Measurements from ENCODE around the gene DNAJC5. TPM values are rescaled to one million over a fixed set of nuclear protein-coding genes. Genes with fewer than 3 reads are reported as not detected.
A peak's percentile ranks its signal among the peaks of the same experiment; 100 is the strongest.

The DNAJC5 gene
- total and polyA plus RNA-seq, 8 donors, result 20.1 to 31.5 (median 27.8) TPM

DNA sequence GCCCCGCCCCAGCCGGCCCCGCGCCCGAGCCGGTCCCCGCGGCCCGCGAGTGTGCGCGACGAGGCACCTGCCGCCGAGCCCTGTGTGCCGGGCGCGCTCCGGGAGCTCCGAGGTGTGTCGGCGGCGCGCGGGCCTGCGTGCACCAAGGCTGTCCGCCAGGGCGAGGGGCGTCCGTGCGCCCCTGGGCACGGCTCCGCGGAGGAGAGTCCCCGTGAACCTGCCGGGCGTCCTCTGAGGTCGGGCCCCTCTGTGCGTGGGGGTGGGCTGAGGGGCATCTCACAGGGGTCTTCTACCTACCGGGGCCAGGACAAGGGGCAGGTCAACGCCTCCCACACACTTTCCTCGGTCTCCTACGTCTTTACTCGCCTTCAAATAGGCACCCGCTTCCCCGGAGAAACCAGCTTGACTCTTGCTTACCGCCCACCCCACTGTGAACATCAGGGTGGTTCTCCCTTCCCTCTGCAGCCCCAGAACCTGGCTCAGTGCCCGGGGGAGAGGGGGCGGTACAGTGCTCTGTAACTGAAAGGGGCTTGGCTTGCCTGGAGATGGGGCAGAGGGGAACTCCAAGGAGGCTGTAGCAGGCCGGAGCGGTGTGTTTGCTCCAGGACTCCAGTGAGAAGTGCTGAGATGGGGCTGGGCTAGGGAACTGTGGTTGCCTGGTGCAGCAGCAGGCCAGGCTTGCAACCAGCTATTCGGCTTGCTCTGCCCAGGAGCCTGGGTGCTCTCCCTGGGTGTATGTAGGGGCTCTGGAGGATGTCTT is 84.8 kb downstream of the DNAJC5 start, which contains the start of gene SAMD10:
TSS of gene SAMD10 (minus strand) at position 86 of the 760 bp plus-strand sequence. CDS start 175 bp downstream, outside the sequence.
- FAIRE-seq (no peak), ATAC-seq (peak; percentile 16 to 37 (median 32)), DNase-seq (peak in 4 of 6 donors; percentile 54 to 88 (median 77))
- Histone ChIP-seq H3K36me3 (peaks cover 0 to 7% (median 3%) of the 10 kb centered on the region in 3 donors), H3K4me3 (peak within 1 kb of the TSS; percentile 44 to 96 (median 66)), H3K9me3 (no peaks in the 10 kb centered on the region), H3K27me3 (no peaks in the 10 kb centered on the region), H3K4me1 (peaks cover 11 to 20% (median 11%) of the 10 kb centered on the region in 3 donors), H3K27ac (peak within 1 kb of the TSS; percentile 76 to 83 (median 80))
- 3 to 4% methylated on average over 47 to 52 of the region's 52 CpGs for WGBS, 2 donors
- TF ChIP-seq, protein P1, sequence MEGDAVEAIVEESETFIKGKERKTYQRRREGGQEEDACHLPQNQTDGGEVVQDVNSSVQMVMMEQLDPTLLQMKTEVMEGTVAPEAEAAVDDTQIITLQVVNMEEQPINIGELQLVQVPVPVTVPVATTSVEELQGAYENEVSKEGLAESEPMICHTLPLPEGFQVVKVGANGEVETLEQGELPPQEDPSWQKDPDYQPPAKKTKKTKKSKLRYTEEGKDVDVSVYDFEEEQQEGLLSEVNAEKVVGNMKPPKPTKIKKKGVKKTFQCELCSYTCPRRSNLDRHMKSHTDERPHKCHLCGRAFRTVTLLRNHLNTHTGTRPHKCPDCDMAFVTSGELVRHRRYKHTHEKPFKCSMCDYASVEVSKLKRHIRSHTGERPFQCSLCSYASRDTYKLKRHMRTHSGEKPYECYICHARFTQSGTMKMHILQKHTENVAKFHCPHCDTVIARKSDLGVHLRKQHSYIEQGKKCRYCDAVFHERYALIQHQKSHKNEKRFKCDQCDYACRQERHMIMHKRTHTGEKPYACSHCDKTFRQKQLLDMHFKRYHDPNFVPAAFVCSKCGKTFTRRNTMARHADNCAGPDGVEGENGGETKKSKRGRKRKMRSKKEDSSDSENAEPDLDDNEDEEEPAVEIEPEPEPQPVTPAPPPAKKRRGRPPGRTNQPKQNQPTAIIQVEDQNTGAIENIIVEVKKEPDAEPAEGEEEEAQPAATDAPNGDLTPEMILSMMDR (IDR thresholded peaks at IDR 0.05), result peak in 1 of 4 donors; percentile 23
- intact Hi-C loops (cut with DNase I), result loop anchor here in 1 of 3 donors (5.0 kb wide), 1 partner anchor 442 kb away; the partner anchor contains the start of gene PTK6

DNA sequence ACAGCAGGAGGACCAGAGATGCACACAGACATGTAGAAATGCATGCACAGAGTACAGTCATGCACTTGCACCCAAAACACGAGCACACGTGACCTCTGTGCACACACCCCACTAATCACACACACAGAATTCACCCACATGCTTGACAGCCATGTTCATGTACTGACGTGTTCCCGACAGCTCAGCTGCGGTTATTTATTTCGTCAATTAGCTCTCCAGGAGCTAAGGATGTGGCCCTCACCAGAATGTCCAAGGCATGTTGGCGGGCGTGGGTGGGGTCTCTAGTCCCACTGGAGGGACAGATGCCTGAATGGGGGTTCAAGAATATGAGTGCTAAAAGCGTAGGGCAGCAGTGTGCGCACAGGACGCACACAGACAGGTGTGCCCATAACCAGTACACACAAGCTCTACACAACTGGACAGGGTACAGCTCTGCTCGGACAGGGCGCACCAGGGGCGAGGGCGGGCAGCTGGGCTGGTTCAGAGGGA is 85.4 kb downstream of the DNAJC5 start:
- FAIRE-seq (no peak), DNase-seq (no peak), ATAC-seq (peak; percentile 16 to 31 (median 20))
- no peaks in the 10 kb centered on the region for H3K9me3 ChIP-seq
- no peaks in the 10 kb centered on the region for H3K27me3 ChIP-seq
- peak overlapping the region in 2 of 4 donors; percentile 85 to 96 for H3K4me3 ChIP-seq
- H3K4me1 ChIP-seq, result peaks cover 11 to 20% (median 11%) of the 10 kb centered on the region in 3 donors
- TF ChIP-seq, protein P1 (IDR thresholded peaks at IDR 0.05), result no peak
- peaks cover 0 to 14% (median 9%) of the 10 kb centered on the region in 3 donors for H3K36me3 ChIP-seq
- intact Hi-C loops (cut with DNase I), result no loop called here
- 71 to 77% methylated on average over 15 of the region's 15 CpGs for WGBS, 2 donors
- peak overlapping the region; percentile 76 to 83 (median 80) for H3K27ac ChIP-seq

GRCh38 chr20:63980806-63981728 is 86.1 kb downstream of the DNAJC5 start, which contains the start of gene PRPF6:
Gene PRPF6, plus strand, starts transcription at chr20:63981132. Its CDS starts 114 bp downstream, at chr20:63981246.
- TF ChIP-seq, protein P1 (IDR thresholded peaks at IDR 0.05), result peak; percentile 51 to 79 (median 72)
- no peak for FAIRE-seq
- ATAC-seq, result peak; percentile 89 to 95 (median 91)
- H3K4me3 ChIP-seq, result peak within 1 kb of the TSS; percentile 85 to 96 (median 90)
- DNase-seq, result peak; percentile 94 to 99 (median 96)
- H3K9me3 ChIP-seq, result no peaks in the 10 kb centered on the region
- intact Hi-C loops (cut with DNase I), result no loop called here
- peak within 1 kb of the TSS; percentile 76 to 83 (median 80) for H3K27ac ChIP-seq
- no peaks in the 10 kb centered on the region for H3K27me3 ChIP-seq
- WGBS, 2 donors, result 0 to 1% methylated on average over 74 to 75 of the region's 75 CpGs
- H3K4me1 ChIP-seq, result peaks cover 11 to 20% (median 11%) of the 10 kb centered on the region in 3 donors
- peaks cover 0 to 21% (median 16%) of the 10 kb centered on the region in 3 donors for H3K36me3 ChIP-seq

DNA sequence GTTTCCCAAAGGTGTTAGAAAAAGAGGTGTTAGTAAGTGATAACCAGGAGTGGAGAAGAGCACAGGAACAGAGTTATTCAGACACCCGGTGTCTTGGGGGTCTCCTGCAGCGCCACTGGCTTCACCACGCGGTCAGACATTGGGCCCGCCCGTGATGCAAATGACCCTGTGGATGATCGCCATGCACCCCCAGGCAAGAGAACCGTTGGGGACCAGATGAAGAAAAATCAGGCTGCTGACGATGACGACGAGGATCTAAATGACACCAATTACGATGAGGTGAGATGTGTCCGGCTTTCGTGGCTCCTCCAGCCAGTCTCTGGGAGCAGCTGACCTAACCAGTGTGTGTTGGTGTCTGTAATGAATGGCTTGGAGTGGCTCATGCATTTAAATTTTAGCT is 88.0 kb downstream of the DNAJC5 start:
- FAIRE-seq (no peak), DNase-seq (no peak), ATAC-seq (no peak)
- Histone ChIP-seq H3K36me3 (peaks cover 5 to 32% (median 19%) of the 10 kb centered on the region in 3 donors), H3K27ac (no peak overlapping the region), H3K4me1 (peaks cover 11 to 20% (median 11%) of the 10 kb centered on the region in 3 donors), H3K4me3 (no peak overlapping the region), H3K27me3 (no peaks in the 10 kb centered on the region), H3K9me3 (no peaks in the 10 kb centered on the region)
- TF ChIP-seq, protein P1 (IDR thresholded peaks at IDR 0.05), result no peak
- 87 to 88% methylated on average over 14 of the region's 14 CpGs for WGBS, 2 donors
- intact Hi-C loops (cut with DNase I), result no loop called here

Small RNAs within 50 kb of the gene (microRNA-seq; reads per million reads assigned to microRNA genes)
- gene MIR1914 (0 reads per million in 2 donors), gene MIR647 (0 reads per million in 2 donors), gene MIR941-1 (0 reads per million in 2 donors), gene MIR941-2 (0 reads per million in 2 donors), gene MIR941-3 (0 reads per million in 2 donors), gene MIR941-4 (0 reads per million in 2 donors), gene MIR941-5 (0 reads per million in 2 donors)

Other genes starting within 250 kb of the DNAJC5 start
- 10 to 100 TPM in 2 of 6 donors, 1 to 10 TPM in 4; 4.4 to 13.1 (median 7.9) TPM for gene STMN3, start 241.7 kb upstream of the DNAJC5 start, total RNA-seq
- gene STMN3, start 241.7 kb upstream of the DNAJC5 start, polyA plus RNA-seq, result 10 to 100 TPM; 17.4 to 37.8 TPM
- gene RTEL1, start 236.8 kb upstream of the DNAJC5 start, total RNA-seq, result 10 to 100 TPM; 10.5 to 19.2 (median 13.9) TPM
- gene RTEL1, start 236.8 kb upstream of the DNAJC5 start, polyA plus RNA-seq, result 10 to 100 TPM; 28.4 to 36.6 TPM
- 1 to 10 TPM in 4 of 6 donors, under 1 TPM in 2; 0.31 to 2.7 (median 1.7) TPM for gene TNFRSF6B, start 198.5 kb upstream of the DNAJC5 start, total RNA-seq
- 10 to 100 TPM; 14.0 to 31.0 TPM for gene TNFRSF6B, start 198.5 kb upstream of the DNAJC5 start, polyA plus RNA-seq
- 10 to 100 TPM; 13.9 to 27.0 (median 18.9) TPM for gene ARFRP1, start 187.2 kb upstream of the DNAJC5 start, total RNA-seq
- 10 to 100 TPM; 45.1 to 47.7 TPM for gene ARFRP1, start 187.2 kb upstream of the DNAJC5 start, polyA plus RNA-seq
- gene ZGPAT, start 187.1 kb upstream of the DNAJC5 start, total RNA-seq, result 10 to 100 TPM in 4 of 6 donors, 1 to 10 TPM in 2; 9.3 to 15.8 (median 11.1) TPM
- 10 to 100 TPM; 42.6 to 61.6 TPM for gene ZGPAT, start 187.1 kb upstream of the DNAJC5 start, polyA plus RNA-seq
- gene LIME1, start 158.5 kb upstream of the DNAJC5 start, total RNA-seq, result 1 to 10 TPM; 2.6 to 6.0 (median 3.1) TPM
- 10 to 100 TPM; 44.6 to 46.6 TPM for gene LIME1, start 158.5 kb upstream of the DNAJC5 start, polyA plus RNA-seq
- 10 to 100 TPM; 25.8 to 44.2 (median 30.6) TPM for gene SLC2A4RG, start 155.3 kb upstream of the DNAJC5 start, total RNA-seq
- gene SLC2A4RG, start 155.3 kb upstream of the DNAJC5 start, polyA plus RNA-seq, result 10 to 100 TPM; 63.2 to 67.1 TPM
- 1 to 10 TPM; 2.2 to 7.4 (median 3.0) TPM for gene ZBTB46, start 63.9 kb upstream of the DNAJC5 start, total RNA-seq
- gene ZBTB46, start 63.9 kb upstream of the DNAJC5 start, polyA plus RNA-seq, result 1 to 10 TPM; 2.8 to 3.6 TPM
- not detected for gene ABHD16B, start 33.6 kb upstream of the DNAJC5 start, total RNA-seq
- under 1 TPM; 0.12 to 0.53 TPM for gene ABHD16B, start 33.6 kb upstream of the DNAJC5 start, polyA plus RNA-seq
- gene TPD52L2, start 29.9 kb upstream of the DNAJC5 start, total RNA-seq, result 10 to 100 TPM; 16.3 to 35.0 (median 22.3) TPM
- 10 to 100 TPM; 33.8 to 47.3 TPM for gene TPD52L2, start 29.9 kb upstream of the DNAJC5 start, polyA plus RNA-seq
- 10 to 100 TPM; 13.9 to 23.1 (median 17.2) TPM for gene UCKL1, start 61.3 kb downstream of the DNAJC5 start, total RNA-seq
- 10 to 100 TPM; 67.8 to 84.7 TPM for gene UCKL1, start 61.3 kb downstream of the DNAJC5 start, polyA plus RNA-seq
- gene ZNF512B, start 74.8 kb downstream of the DNAJC5 start, total RNA-seq, result 10 to 100 TPM in 3 of 6 donors, 1 to 10 TPM in 3; 8.5 to 12.8 (median 9.8) TPM
- 10 to 100 TPM; 12.8 to 22.0 TPM for gene ZNF512B, start 74.8 kb downstream of the DNAJC5 start, polyA plus RNA-seq
- 1 to 10 TPM; 1.3 to 5.2 (median 3.1) TPM for gene SAMD10, start 84.5 kb downstream of the DNAJC5 start, total RNA-seq
- gene SAMD10, start 84.5 kb downstream of the DNAJC5 start, polyA plus RNA-seq, result 1 to 10 TPM; 5.6 to 7.3 TPM
- 10 to 100 TPM; 27.2 to 39.4 (median 32.2) TPM for gene PRPF6, start 86.0 kb downstream of the DNAJC5 start, total RNA-seq
- gene PRPF6, start 86.0 kb downstream of the DNAJC5 start, polyA plus RNA-seq, result 10 to 100 TPM; 35.7 to 49.2 TPM
- gene C20orf204, start 141.1 kb downstream of the DNAJC5 start, total RNA-seq, result 1 to 10 TPM in 1 of 6 donors, under 1 TPM in 5; 0.31 to 1.0 (median 0.70) TPM
- 1 to 10 TPM; 2.4 to 3.7 TPM for gene C20orf204, start 141.1 kb downstream of the DNAJC5 start, polyA plus RNA-seq
- 1 to 10 TPM; 3.7 to 9.1 (median 5.2) TPM for gene SOX18, start 154.5 kb downstream of the DNAJC5 start, total RNA-seq
- gene SOX18, start 154.5 kb downstream of the DNAJC5 start, polyA plus RNA-seq, result 1 to 10 TPM; 6.1 to 6.4 TPM
- gene TCEA2, start 168.1 kb downstream of the DNAJC5 start, total RNA-seq, result 10 to 100 TPM; 11.6 to 24.5 (median 13.9) TPM
- gene TCEA2, start 168.1 kb downstream of the DNAJC5 start, polyA plus RNA-seq, result 10 to 100 TPM; 35.7 to 52.9 TPM
- gene RGS19, start 184.4 kb downstream of the DNAJC5 start, total RNA-seq, result 10 to 100 TPM in 1 of 6 donors, 1 to 10 TPM in 5; 3.2 to 11.9 (median 4.1) TPM
- 1 to 10 TPM; 7.5 to 8.9 TPM for gene RGS19, start 184.4 kb downstream of the DNAJC5 start, polyA plus RNA-seq
- gene OPRL1, start 185.0 kb downstream of the DNAJC5 start, total RNA-seq, result 1 to 10 TPM in 3 of 6 donors, under 1 TPM in 3; 0.25 to 2.2 (median 1.1) TPM
- under 1 TPM; 0.49 to 0.94 TPM for gene OPRL1, start 185.0 kb downstream of the DNAJC5 start, polyA plus RNA-seq
- gene LKAAEAR1, start 189.3 kb downstream of the DNAJC5 start, total RNA-seq, result under 1 TPM in 2 of 6 donors, not detected in 4; 0.22 to 0.24 TPM
- not detected for gene LKAAEAR1, start 189.3 kb downstream of the DNAJC5 start, polyA plus RNA-seq
- gene NPBWR2, start 212.4 kb downstream of the DNAJC5 start, total RNA-seq, result not detected
- gene NPBWR2, start 212.4 kb downstream of the DNAJC5 start, polyA plus RNA-seq, result not detected